GM18511 (cell line): ENCODE measurements around the gene ADAM22.
A peak's percentile ranks its signal among the peaks of the same experiment; 100 is the strongest.

Source experiments
- ATAC-seq: cut with Tn5 transposase; IDR thresholded peaks from one replicate; pipeline ENCODE4 v1.9.1; 2021; ENCODE audit warnings: mild to moderate bottlenecking, moderate library complexity; ENCODE audit not compliant: unreplicated experiment

The ADAM22 gene

DNA sequence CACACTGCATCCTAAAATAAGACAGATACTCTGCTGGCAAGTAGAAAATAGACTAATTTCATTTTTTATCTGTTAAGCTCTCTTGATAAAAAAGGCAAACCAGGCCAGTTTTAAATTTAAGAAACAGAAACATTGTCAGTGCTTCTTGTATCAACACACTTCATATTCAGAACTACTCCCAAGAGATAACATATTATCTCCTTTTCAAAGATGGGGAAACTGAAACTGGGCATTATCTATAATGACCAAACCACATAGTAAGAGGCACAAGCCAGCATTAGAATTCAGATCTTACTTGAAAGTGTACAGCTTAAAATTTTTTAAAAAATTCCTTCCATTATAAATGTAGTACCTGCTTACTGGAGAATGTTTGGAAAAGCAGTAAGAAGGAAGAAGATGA lies 271.1 kb downstream of the ADAM22 start:
- ATAC-seq = no peak

- ATAC-seq = no peak
Observed at GRCh38 chr7:88206254-88206653, 272.2 kb downstream of the ADAM22 start.

DNA sequence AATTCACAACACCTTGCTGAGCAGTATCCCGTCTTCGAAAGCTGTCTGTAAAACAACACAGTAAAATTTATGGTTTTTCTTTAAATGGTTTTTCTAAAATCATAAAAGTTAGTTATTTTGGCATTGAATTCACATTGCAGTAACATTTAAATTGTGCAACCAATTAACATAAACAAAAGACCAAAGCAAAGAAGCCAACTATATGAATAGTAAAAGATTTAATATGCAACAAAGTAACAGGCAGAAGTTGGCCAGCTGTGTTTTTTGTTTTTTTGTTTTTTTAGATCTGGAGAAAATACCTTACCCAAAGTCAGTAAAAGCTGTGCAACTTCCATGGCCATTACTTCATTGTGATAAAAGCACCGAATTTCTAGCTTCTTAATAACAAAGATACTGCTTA lies 274.5 kb downstream of the ADAM22 start:
- no peak for ATAC-seq

DNA sequence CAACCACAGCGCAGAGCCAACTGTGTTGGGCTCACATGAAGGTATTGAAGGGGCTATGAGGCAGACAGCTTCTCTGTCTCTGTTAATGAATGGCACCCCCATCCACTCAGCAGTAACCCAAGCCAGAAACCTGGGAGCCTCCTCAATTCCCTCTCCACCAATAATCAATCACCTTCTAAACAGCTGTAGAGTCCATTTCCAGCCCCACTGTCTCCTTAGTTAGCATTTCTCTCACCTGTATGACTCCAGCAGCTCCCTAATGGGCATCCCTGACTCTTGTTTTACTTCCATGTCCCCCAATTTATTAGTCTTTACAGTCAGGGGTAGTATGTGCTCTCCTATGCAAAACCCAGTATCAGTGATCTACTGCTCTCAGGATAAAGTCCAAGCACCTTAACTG lies 278.9 kb downstream of the ADAM22 start:
- ATAC-seq = no peak

DNA sequence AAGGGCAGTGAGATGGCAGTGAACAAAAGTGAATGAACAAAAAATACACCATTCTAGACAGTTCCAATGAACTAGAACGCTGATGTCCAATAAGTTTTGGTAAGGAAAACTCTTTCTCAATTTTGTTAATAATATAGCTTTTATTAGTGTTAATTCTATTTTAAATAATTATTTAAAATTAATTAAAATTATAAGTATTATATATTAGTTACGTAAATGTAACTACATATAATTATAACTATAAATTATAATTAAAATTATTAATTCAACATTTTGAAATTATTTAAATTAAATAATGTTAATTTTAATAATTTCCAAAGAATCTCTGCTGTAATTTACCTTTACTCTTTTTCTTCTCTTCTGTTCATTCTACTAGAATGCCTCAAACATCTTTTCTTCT lies 280.4 kb downstream of the ADAM22 start:
- no peak for ATAC-seq

DNA sequence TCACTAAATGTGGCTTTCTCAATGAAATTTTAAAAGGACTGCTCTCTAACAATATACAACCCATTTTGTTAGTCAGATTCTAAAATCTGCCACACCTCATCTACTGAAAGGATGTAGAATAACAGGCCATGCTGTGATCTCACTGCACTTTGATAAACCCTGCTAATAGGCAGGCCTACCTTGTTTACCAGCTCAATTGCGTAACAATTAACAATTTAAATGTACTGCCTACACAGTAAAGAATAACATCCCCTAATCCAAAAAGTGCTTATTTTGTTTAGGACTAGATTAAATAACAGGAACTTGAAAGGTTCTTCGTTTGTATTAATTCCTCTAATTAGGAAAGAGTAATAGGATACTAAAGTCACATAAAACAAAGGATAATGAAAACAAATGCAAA lies 281.2 kb downstream of the ADAM22 start:
- ATAC-seq = no peak

DNA sequence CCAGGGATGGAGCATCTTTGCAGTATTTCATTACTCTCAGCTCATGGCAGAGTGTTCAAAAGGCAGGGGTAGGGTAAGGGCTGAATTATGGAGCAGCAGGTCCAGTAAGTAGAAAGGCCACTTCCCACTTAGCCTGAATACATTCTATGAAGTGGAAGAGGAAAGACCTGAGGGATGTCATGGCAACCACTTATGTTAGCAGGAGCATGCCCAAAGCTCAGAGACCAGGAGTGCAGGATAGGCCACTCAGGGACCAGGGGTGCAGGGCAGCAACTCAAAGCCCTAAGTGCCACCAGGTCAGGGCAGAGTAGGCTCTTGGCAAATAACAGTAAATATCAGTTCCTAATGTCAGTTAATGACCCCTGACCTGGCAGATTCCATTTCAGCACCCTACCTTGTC lies 282.2 kb downstream of the ADAM22 start:
- ATAC-seq = no peak

DNA sequence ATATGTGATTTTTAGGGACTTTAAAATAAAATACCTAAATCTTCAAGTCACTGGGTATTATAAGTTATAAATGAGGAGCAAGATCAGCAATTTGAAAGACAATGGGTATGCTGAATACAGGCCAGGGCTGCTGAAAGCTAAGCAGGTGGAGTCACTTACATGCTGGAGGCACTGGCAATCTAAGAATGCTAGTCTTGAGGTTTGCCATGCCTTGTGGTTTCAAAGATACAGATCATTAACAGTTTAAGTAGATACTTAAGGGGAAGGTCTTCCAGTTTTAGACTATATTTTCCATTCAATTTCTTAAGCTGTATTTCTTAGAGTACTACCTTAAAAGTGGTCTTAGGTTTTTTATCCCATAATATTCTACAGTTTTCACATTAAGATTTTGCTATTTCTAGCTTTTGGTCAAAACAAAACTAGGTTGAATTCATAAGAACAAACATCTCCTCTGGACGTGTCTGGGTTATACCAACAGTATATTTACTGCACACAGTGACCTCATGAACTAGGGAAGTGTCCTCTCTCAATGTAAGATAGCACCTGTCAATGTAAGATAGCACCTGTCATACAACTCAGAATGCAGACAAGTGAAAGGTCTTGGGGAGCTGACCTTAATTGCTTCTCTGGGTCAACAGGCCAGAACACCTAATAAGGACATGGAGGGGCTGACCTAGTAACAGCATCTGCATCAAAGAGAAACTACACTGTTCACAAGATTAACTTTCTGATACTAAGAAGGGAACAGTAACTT lies 283.8 kb downstream of the ADAM22 start:
- peak; percentile 79 for ATAC-seq

DNA sequence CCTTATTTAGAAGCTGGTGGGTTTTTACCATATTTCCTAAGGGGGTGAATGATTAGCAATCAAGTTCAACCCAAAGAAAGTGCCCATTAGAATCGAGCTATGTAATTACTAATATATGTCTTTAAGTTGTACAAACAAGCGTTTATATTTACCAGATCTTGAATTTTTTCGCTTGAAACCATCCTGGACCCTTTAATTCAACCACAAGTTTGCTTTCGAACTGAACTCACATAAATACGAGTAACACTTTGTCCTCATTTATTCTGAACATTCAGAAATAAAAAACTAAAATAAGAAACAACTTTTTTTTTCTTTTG lies 284.3 kb downstream of the ADAM22 start:
- no peak for ATAC-seq

DNA sequence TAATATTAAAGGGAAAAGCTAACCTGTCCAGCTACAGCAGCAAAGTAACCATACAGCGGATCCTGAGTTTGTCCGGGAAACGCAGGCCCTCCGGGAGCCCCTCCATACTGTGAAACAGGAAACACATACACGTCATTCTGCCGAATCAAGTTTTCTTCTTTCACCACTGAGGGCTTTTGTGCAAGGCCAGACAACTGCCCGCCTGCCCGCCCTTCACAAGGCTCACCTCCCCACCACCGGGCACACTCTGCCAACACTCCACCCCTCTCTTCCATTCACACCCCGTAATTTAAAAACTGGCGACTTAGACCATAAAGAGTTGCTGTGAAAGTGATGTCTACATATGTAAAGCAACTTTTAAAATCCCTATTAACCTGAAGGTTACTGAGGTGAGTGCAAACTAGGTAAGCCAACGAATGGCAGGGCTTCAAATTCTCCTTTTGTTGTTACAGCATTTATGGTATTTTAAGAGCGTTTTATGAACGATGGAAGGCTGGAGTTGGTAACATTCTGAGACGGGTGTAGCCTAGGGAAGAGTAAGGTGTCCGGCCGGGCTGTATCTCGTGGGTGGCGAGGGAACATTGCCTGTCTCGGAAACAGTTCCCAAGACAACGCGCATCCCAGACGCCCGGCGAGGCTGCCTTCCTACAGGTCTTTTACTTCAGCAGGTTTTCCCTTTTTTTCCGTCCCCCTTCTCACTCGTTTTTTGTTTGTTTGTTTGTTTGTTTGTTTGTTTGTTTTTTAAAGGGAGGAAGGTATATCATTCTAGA lies 285.0 kb downstream of the ADAM22 start:
- ATAC-seq = peak; percentile 38

DNA sequence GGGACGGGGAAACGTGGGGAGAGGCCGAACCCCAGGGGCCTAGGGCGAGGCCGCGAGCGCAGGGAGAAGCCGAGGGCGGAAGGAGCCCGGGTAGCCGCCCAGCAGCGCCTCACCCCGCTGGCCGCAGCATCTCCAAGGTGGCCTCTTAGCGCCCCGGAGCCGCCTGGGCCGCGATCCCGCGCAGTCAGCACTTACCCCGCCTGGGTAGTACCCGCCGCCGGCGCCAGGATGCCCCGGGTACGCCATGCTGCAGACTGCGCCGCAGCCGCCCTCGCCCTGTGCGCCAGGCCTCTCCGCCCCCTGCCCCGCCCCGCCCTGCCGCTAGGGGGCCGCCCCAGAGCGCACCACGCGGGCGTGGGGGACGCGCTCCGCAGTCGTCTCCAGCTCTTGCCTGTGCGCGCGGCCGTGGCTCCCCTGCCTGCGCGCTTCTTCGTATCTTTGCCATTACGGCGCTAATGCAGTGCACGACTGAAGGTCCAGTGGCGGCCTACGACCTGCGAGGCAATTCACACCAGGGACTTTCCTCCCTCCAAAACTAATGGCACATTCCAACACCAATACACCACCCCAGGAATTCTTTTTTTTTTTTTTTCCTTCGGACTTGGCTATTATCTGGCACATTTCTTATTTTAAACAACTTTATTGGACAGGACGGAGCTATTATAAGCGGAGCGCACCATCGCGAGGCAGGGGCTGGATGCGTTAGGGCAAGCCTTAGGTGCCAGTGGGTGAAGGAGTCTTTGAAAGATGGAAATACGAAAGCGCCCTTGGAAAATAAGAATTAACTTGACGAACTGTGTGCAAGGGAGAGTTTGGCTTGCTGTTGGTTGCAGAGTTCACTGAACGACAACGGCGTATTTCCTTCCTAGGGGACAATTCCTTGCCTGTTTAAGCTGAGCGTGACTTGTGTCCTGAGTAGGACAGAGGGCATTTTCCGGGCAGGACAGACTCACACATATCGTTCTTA lies 286.0 kb downstream of the ADAM22 start, which contains the start of gene SRI:
TSS of gene SRI (minus strand) at position 258 of the 967 bp plus-strand sequence. CDS start at position 246, 12 bp downstream.
- ATAC-seq = peak; percentile 61

GRCh38 chr7:88223265-88223664 lies 289.2 kb downstream of the ADAM22 start:
- no peak for ATAC-seq

- ATAC-seq = no peak
Observed at GRCh38 chr7:88224601-88225275, 290.7 kb downstream of the ADAM22 start.

DNA sequence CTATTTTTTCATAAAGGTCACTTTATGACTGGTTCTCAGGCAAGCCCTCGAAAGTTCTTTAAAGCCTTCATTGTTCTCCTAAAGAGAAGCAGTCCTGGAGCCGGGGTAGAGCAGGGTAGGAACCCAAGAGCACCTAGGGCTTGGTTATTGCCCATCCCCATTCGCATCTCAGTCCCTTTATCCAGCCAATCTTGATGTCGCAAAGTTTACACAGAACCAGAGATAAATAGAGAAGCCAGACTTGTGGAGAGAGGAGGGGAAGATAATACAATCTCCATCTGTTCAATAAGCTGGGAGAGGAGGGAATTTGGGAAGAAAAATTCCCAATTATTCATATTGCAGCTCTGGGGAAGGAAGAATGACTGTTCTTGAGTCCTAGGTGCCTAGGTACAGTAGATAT lies 292.1 kb downstream of the ADAM22 start:
- ATAC-seq = no peak

DNA sequence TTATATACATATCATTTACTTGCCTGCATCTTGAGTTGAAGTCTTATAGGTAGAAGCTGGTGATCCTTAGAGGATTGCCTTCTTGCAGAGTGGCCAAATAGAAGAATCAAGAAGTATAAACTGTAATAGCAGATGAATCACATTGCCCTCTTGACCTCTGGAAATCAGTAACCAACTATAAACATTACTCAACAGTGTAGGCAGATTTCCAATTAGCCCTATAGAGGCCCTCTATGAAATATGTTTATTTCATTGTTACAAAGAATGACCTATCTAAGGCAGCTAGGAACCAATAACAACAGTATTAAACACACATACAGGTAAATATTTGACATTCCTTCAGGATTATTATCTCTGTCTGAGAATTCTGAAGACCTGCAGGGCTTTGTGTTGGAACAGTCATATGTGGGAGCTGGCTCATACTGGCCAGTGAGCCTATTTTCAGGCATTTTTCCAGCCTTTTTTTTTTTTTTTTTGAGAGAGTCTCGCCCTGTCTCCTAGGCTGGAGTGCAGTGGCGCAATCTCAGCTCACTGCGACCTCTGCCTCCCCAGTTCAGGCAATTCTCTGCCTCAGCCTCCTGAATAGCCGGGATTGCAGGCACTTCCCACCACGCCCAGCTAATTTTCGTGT lies 292.9 kb downstream of the ADAM22 start:
- peak; percentile 56 for ATAC-seq

- ATAC-seq = no peak
Observed at GRCh38 chr7:88229302-88229995, 295.4 kb downstream of the ADAM22 start.

- no peak for ATAC-seq
Observed at GRCh38 chr7:88230646-88231045, 296.6 kb downstream of the ADAM22 start.

DNA sequence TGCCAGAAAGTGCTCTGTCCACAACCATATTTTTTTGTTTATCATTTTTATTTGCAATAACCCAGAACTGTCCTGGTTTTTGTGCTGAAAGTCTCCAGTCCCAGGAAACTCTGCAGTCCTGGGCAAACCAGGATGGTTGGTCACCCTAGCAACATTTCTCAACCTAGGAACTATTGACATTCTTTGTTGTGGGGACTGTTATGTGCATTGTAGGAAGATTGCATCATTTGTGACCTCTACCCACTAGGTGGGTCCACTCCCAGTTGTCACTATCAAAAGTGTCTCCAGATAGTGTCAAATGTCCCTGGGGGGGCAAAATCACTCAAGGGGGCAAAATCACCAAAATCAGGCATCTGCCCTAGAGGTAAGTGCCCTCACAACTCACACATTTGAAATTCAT lies 299.8 kb downstream of the ADAM22 start:
- no peak for ATAC-seq

GRCh38 chr7:88239852-88240251 lies 305.8 kb downstream of the ADAM22 start:
- ATAC-seq = no peak
